Liver (tissue), 9 donors: ENCODE measurements around the gene ROBO4. TPM values are rescaled to one million over a fixed set of nuclear protein-coding genes. Genes with fewer than 3 reads are reported as not detected.
A peak's percentile ranks its signal among the peaks of the same experiment; 100 is the strongest.

Experiments used
- DNase-seq: peaks from one replicate; pipeline ENCODE4 v3.0.0-alpha.2; 2017; ENCODE audit warnings: low spot score
- H3K27ac ChIP-seq, 2 donors: one replicate each; pipeline ENCODE4 v1.7.0; 2013; ENCODE audit warnings: inconsistent platforms in 2 of 2, low read length in 2 of 2, control low read depth in 1 of 2, low read depth in 1 of 2, mild to moderate bottlenecking in 1 of 2
- H3K27me3 ChIP-seq, 4 donors: one replicate each; pipeline versions ENCODE4 v1.6.1 to v1.7.0; 2013; ENCODE audit warnings: low read length in 3 of 4, inconsistent platforms in 1 of 4, mild to moderate bottlenecking in 1 of 4, moderate library complexity in 1 of 4; ENCODE audit not compliant: control insufficient read depth in 4 of 4, insufficient read depth in 4 of 4
- H3K36me3 ChIP-seq, 4 donors: one replicate each; pipeline versions ENCODE4 v1.6.1 to v1.7.0; 2013; ENCODE audit warnings: low read length in 3 of 4, mild to moderate bottlenecking in 3 of 4, low read depth in 1 of 4, moderate library complexity in 1 of 4; ENCODE audit not compliant: control insufficient read depth in 4 of 4, insufficient read depth in 3 of 4
- H3K4me1 ChIP-seq, 4 donors: one replicate each; pipeline versions ENCODE4 v1.6.1 to v1.7.0; 2013; ENCODE audit warnings: low read length in 3 of 4, mild to moderate bottlenecking in 3 of 4, moderate library complexity in 1 of 4; ENCODE audit not compliant: control insufficient read depth in 4 of 4, insufficient read depth in 4 of 4
- H3K4me3 ChIP-seq, 3 donors: one replicate each; pipeline versions ENCODE4 v1.6.1 to v1.7.0; 2013; ENCODE audit warnings: low read length in 3 of 3, control low read depth in 1 of 3, low read depth in 1 of 3, mild to moderate bottlenecking in 1 of 3
- H3K9ac ChIP-seq, 2 donors: one replicate each; pipeline ENCODE4 v1.7.0; 2013; ENCODE audit warnings: low read length in 2 of 2, mild to moderate bottlenecking in 2 of 2, moderate library complexity in 2 of 2, control low read depth in 1 of 2, low read depth in 1 of 2
- H3K9me3 ChIP-seq, 4 donors: one replicate each; pipeline versions ENCODE4 v1.6.1 to v1.7.0; 2013; ENCODE audit warnings: low read length in 3 of 4; ENCODE audit not compliant: control insufficient read depth in 4 of 4
- ATF3 ChIP-seq: IDR thresholded peaks from 2 replicates; pipeline ENCODE4 v1.6.1; 2016; ENCODE audit warnings: antibody characterized with exemption
- CTCF ChIP-seq: fragments of 150-350 bp; IDR thresholded peaks from 2 replicates; pipeline ENCODE4 v1.5.1; 2017; ENCODE audit warnings: improper control_type of control experiment, low read depth, low read length; ENCODE audit not compliant: missing input control
- EGR1 ChIP-seq, 2 donors: IDR thresholded peaks; 2 replicates each; pipeline ENCODE4 v1.6.1; 2016 to 2018; ENCODE audit warnings: antibody characterized with exemption in 2 of 2, low read depth in 2 of 2
- FOXA1 ChIP-seq: IDR thresholded peaks from 2 replicates; pipeline ENCODE4 v1.6.1; 2016; ENCODE audit warnings: antibody characterized with exemption
- FOXA2 ChIP-seq: IDR thresholded peaks from 2 replicates; pipeline ENCODE4 v1.6.1; 2016; ENCODE audit warnings: antibody characterized with exemption
- GABPA ChIP-seq, 2 donors: IDR thresholded peaks in 1 of 2; conservative IDR thresholded peaks in 1 of 2; 2 replicates each; pipeline ENCODE4 v1.6.1; 2016; ENCODE audit warnings: antibody characterized with exemption in 2 of 2, mild to moderate bottlenecking in 1 of 2, moderate library complexity in 1 of 2
- HNF4A ChIP-seq, 2 donors: conservative IDR thresholded peaks; 2 replicates each; pipeline ENCODE4 v1.6.1; 2016; ENCODE audit warnings: antibody characterized with exemption in 2 of 2, mild to moderate bottlenecking in 2 of 2
- HNF4G ChIP-seq: IDR thresholded peaks from 2 replicates; pipeline ENCODE4 v1.6.1; 2016; ENCODE audit warnings: antibody characterized with exemption
- JUND ChIP-seq, 2 donors: IDR thresholded peaks; 2 replicates each; pipeline ENCODE4 v1.6.1; 2016; ENCODE audit warnings: antibody characterized with exemption in 2 of 2
- MAX ChIP-seq: IDR thresholded peaks from 2 replicates; pipeline ENCODE4 v1.6.1; 2016; ENCODE audit warnings: antibody characterized with exemption
- NR2F2 ChIP-seq: IDR thresholded peaks from 2 replicates; pipeline ENCODE4 v1.6.1; 2016; ENCODE audit warnings: antibody characterized with exemption
- RAD21 ChIP-seq, 2 donors: IDR thresholded peaks; 2 replicates each; pipeline ENCODE4 v1.6.1; 2016; ENCODE audit warnings: antibody characterized with exemption in 2 of 2, mild to moderate bottlenecking in 2 of 2
- REST ChIP-seq: IDR thresholded peaks from 2 replicates; pipeline ENCODE4 v1.6.1; 2016; ENCODE audit warnings: antibody characterized with exemption, mild to moderate bottlenecking
- RXRA ChIP-seq, 2 donors: IDR thresholded peaks; 2 replicates each; pipeline ENCODE4 v1.6.1; 2017 to 2018; ENCODE audit warnings: antibody characterized with exemption in 2 of 2, mild to moderate bottlenecking in 1 of 2
- SP1 ChIP-seq: IDR thresholded peaks from 2 replicates; pipeline ENCODE4 v1.6.1; 2018; ENCODE audit warnings: antibody characterized with exemption, mild to moderate bottlenecking
- TAF1 ChIP-seq: conservative IDR thresholded peaks from 2 replicates; pipeline ENCODE4 v1.6.1; 2016; ENCODE audit warnings: antibody characterized with exemption, mild to moderate bottlenecking
- YY1 ChIP-seq: IDR thresholded peaks from 2 replicates; pipeline ENCODE4 v1.6.1; 2016; ENCODE audit warnings: antibody characterized with exemption, mild to moderate bottlenecking
- ZBTB33 ChIP-seq: IDR thresholded peaks from 2 replicates; pipeline ENCODE4 v1.6.1; 2016; ENCODE audit warnings: antibody characterized with exemption
- WGBS: extraction: QIAGEN DNeasy Blood & Tissue Kit; methylation state at CpG from one replicate; pipeline ENCODE4 v1.1.7; 2013; 5-methylcytosine and 5-hydroxymethylcytosine counted together
- polyA plus RNA-seq, 2 donors: library from polyadenylated mRNA; stranded (reverse) in 1 of 2; unstranded in 1 of 2; fragments of 200-250 nt in 1 of 2; fragments of >200 nt in 1 of 2; fragmentation: Nextera tagmentation in 1 of 2; extraction: Ambion mirVana in 1 of 2; gene quantifications; one replicate each; pipeline versions ENCODE4 v1.2.1 to v1.2.3, GENCODE V29; 2013 to 2015
- total RNA-seq, 2 donors: library from RNA; depleted of rRNA; stranded (reverse); fragments of >200 nt; gene quantifications; one replicate each; pipeline ENCODE4 v1.2.3, GENCODE V29; 2014
- donor health status: healthy.
- donor health status: healthy.
- donor health status: healthy.
- donor health status: healthy.
- donor health status: healthy.

ROBO4 gene
- total and polyA plus RNA-seq, 4 donors, result 2.5 to 17.2 (median 7.6) TPM

- no peaks in the 10 kb centered on the region for H3K36me3 ChIP-seq
- peak overlapping the region in 1 of 3 donors; percentile 31 for H3K4me3 ChIP-seq
- 3% methylated on average over 31 of the region's 31 CpGs for whole genome bisulfite sequencing
- peaks cover 5 to 16% (median 11%) of the 10 kb centered on the region in 4 donors for H3K27me3 ChIP-seq
- H3K27ac ChIP-seq, result no peak overlapping the region
- TF ChIP-seq MAX, result no peak
- no peak for TF ChIP-seq ZBTB33
- TF ChIP-seq YY1, result no peak
- TF ChIP-seq HNF4A (conservative IDR thresholded peaks at IDR 0.05), result no peak
- TF ChIP-seq RAD21 (IDR thresholded peaks at IDR 0.05), result no peak
- TF ChIP-seq NR2F2, result no peak
- no peak for TF ChIP-seq ATF3
- no peak for TF ChIP-seq FOXA2
- H3K9ac ChIP-seq, result no peak overlapping the region
- no peaks in the 10 kb centered on the region for H3K9me3 ChIP-seq
- H3K4me1 ChIP-seq, result peaks cover 2 to 24% (median 23%) of the 10 kb centered on the region in 4 donors
- no peak for DNase-seq
These were observed 34.4 kb downstream of the ROBO4 start for GRCh38 chr11:124863137-124863825.

GRCh38 chr11:124861670-124862069 lies 36.0 kb downstream of the ROBO4 start:
- TF ChIP-seq TAF1 (no peak), REST (no peak), NR2F2 (no peak), ATF3 (no peak), SP1 (no peak), EGR1 (IDR thresholded peaks at IDR 0.05; ENCODE audit: low read depth in 2 of 2) (no peak), FOXA2 (no peak), FOXA1 (no peak), HNF4A (conservative IDR thresholded peaks at IDR 0.05) (no peak), RAD21 (IDR thresholded peaks at IDR 0.05) (no peak), HNF4G (no peak), GABPA (IDR thresholded peaks at IDR 0.05 in 1 of 2, conservative IDR thresholded peaks at IDR 0.05 in 1 of 2) (no peak), CTCF (no peak), ZBTB33 (no peak), MAX (no peak), YY1 (no peak), RXRA (IDR thresholded peaks at IDR 0.05) (no peak), JUND (IDR thresholded peaks at IDR 0.05) (no peak)
- Histone ChIP-seq H3K27me3 (peaks cover 3 to 8% (median 6%) of the 10 kb centered on the region in 4 donors), H3K4me1 (peaks cover 2 to 24% (median 22%) of the 10 kb centered on the region in 4 donors)

More at GRCh38 chr11:124861670-124862069, 36.0 kb downstream of the ROBO4 start:
- no peak overlapping the region for H3K27ac ChIP-seq
- 38% methylated on average over 4 of the region's 4 CpGs for WGBS
- no peaks in the 10 kb centered on the region for H3K36me3 ChIP-seq
- no peaks in the 10 kb centered on the region for H3K9me3 ChIP-seq
- DNase-seq, result no peak
- H3K4me3 ChIP-seq, result no peak overlapping the region
- no peak overlapping the region for H3K9ac ChIP-seq
